ENCODE measurements around the gene ENPP3.

- no peak for TF ChIP-seq CTCF (IDR thresholded peaks at IDR 0.05)
- no peak for TF ChIP-seq POLR2A (IDR thresholded peaks at IDR 0.05)
Measured at GRCh38 chr6:131724114-131724513, 87.0 kb downstream of the ENPP3 start.
